DMS79 treated with DMSO at 0.1 percent for 48 hours (cell line): Measurements from ENCODE around the gene RMRP.

Experiments used
- DNase-seq: peaks from one replicate; lab custom pipeline; 2025; lab: John Stamatoyannopoulos, UW

The RMRP gene

DNA sequence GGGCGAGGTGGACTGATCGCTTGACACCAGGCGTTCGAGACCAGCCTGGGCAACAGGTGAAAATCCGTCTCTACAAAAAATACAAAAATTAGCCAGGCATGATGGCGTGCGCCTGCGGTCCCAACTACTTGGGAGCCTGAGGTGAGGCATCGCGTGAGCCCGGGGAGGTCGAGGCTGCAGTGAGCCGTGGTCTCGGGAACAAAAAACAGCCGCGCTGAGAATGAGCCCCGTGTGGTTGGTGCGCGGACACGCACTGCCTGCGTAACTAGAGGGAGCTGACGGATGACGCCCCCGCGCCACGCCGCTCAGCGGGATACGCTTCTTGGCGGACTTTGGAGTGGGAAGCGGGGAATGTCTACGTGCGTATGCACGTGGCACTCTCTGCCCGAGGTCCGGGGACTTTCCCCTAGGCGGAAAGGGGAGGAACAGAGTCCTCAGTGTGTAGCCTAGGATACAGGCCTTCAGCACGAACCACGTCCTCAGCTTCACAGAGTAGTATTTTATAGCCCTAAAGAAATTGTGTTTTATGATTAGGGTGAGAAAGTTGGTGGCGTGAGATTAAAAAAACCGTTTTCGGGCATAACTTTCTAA, at the start of gene RMRP:
Gene RMRP, minus strand, starts transcription at position 474 of the 591 bp plus-strand sequence.
- DNase-seq = peak; percentile 94

DNA sequence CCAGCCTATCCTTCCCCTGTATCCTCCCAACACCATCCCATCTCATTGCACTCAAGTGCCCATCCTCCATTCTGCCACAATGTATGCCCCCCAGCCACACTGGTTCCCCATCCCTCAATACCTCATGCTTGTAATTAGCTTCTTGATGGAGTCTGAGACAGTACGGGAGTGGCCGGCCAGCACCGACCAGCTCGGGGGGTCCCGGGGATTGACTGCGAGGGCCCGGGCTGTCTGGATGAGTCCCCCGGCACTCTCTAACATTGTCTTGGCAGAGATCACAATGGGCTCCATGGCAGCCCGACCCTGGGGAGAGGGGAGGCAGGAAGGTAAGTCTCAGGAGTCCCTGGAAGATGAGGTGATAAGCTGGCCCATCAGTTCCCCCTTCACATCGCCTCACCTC, 49.1 kb upstream of the RMRP start:
- no peak for DNase-seq

DNA sequence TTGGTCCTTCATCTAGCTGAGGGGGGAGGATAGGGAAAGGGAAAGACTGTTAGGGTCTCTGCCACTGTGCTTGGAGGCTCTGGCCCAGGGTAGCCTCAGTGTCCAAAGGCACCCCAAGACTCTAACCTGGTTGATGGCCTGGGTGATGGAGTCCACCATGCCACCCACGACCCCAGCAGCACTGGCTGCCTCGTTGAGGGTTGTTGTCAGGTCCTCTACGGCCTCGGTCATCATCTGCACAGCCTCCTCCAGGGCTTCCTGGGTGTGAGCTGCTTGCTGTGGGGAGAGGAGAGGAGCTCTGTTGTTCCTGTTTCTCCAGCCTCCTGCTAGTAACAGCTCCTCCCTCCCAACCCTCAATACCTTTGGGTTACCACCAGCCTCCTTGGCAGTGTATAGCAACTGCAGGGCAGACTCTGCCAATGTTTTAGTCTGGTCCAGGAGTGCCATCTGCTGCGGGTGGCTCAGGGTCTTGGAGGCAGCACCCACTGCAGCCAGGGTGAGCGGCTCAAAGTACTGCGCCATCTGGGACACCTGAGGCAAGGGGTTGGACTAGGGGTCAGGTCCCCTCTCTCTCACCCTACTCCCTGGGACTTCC, 48.1 kb upstream of the RMRP start:
- DNase-seq = no peak

DNA sequence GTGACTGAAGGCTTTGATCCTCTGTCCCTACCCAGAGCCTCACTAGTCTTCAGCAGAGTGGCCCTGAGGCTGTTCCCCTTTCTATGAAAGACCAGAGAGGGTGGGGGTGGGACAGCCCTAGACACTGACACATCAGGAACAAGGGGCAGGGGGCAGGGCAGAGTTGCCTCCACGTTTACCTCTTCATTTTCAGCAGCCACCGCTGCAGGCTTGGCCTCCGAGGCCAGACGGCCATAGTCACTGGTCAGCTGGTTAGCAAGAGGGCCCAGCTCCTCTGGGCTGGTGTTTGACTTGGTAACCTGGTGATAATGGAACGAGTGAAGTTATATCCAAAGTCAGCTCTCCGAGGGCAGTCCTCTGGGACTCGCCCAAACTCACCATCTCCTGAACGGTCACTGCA, 47.6 kb upstream of the RMRP start:
- DNase-seq = no peak

DNA sequence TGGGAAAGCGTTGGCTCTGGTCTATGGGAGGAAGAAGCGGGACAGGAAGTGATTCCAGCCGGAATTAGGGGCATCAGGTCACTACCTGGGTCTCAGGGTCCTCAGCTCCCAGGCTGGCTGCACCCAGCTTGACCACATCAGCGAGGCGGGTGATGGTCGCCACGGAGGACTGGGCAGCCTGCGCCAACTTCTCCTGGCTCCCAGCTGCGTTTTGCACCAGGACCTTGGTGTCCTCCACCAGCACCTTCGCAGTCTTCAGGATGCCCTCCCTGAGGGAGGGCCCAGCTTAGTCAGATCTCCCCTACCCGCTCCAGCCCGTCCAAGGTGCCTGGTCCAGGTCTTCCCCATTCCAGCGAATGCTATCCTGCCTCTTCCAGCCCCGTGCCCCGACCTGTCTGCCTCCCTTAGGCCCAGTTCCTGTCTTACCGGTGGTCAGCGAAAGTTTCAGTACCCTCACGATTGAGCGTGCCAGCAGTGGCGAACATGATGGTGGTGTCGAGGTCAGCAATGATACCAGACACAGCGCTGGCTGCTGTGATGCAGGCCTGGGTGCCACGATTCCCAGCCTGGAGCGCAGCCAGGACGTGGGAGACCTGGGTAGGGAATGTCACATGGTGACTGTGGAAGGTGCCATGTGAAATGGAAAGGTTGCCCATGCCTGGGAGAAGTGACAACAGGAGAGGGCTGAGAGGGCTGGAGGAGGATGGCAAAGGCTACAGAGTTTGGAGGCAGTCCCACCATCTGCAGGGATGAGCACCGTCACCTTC, 46.3 kb upstream of the RMRP start:
- no peak for DNase-seq

DNA sequence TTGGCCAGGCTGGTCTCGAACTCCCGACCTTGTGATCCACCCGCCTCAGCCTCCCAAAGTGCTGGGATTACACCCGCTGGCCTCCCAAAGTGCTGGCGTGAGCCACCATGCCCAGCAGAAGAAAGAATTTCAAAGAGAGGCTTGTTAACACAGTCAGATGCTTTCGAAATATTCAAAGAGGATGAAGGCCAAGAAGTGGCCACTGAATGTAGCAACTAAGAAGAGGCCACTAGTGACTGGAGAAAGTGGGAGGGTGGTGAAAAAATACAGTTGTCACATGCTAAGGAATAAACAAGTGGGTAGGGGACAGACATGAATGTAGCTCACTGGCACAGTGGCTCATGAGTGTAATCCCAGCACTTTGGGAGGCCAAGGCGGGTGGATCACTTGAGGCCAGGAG, 44.9 kb upstream of the RMRP start:
- no peak for DNase-seq

DNA sequence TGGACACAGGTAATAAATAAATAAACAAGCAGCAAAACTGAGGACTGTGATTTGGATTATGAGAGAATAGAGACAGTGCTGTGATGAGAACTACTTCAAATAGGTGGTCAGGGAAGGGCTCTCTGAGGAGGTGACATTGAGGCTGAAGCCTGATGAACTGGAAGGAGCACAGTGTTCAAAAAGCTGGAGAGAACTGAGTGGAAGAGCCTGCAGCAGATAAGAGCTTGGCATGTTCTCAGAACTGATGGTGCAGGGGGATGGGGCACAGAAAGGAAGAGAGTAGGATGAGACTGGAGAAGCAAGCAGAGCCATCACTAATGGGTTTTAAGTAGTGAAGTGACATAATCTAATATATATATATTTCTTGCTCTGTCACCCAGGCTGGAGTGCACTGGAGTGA, 43.1 kb upstream of the RMRP start:
- DNase-seq = no peak

DNA sequence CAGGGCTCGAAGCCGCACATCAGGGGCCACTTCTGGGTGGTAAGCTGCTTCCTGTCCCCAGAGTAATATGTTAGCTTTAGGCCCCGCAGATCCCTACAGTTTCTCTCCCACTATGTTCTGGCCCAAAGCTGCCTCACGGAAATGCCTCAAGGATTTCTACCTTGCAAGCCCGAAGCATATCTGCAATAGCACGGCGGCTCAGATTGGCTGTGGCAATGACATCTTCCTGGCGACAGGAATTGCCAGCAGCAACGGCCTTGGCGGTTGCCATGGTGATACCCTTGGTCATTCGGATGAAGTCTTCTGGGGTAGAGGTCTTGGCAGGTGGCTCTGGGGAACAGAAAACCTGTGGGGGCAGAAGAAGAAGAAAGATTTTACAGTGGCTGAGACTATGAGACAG, 42.2 kb upstream of the RMRP start:
- DNase-seq = no peak

DNA sequence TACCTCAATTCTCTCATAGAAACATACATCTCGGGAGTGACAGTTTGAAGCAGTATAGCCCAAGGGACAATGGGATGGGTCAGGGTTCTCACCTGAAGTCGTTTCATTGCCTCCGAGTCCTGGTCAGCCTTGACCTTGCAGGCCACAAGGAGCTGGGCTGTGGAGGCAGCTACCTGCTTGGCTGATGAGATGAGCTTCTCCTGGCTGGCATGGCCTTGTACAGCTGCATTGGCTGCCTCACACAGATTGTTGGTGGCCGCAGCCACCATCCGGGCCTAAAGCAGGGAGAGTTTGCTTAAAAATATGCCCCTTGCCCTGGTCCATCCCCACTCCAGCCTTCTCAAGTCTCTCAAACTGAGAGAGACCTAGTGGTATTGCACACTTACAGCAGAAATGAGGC, 40.4 kb upstream of the RMRP start:
- no peak for DNase-seq

DNA sequence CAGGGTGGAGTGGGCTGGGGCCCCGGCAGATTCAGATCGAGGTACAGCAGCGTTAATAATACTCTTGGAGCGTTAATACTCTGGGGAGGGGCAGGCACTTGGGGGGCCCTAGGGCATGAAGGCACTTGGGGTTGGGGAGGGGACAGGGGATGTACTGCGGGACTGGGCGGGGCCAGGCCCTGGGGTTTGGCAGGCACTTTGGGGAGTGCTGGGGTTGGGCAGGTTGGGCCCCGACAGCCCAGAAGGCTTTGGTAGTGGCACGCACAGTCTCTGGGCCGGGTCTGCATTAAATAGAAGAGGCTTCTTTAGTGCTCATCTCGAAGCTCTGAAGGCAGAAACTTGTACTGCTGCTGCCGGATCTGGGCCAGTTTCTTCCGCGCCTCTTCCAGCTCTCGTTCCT, 39.7 kb upstream of the RMRP start:
- DNase-seq = no peak

DNA sequence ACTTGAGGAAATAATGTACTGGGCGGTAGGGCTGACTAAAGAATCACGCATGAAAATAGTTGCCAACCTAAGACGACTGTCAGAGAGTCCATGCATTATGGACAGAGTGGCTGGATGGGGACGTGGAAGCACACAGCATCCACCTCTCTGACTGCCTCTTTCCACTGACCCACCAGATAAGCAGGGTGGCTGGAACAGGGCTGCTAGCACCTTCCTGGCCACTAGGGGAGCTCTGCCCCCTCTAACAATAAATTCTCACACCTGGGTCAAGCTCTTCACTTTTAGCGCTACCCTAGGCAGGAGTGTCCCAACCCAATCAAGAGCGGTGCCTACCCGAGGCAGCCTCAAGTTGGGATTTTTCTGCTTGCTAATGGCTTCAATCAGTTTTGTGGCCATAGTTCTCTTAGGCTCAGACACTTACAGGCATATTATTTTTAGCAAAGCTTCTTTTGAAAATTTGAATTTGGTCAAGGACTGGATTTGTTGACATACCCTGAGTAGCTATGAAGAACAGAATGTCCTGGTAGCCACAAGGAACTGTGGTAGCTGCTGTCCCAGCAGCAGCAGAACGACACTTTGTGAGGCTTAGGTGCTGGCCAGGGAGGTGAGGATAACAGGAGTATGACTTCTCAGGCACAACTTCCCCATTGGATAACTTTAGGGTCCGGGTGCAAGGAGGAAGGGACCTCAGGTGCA, 38.8 kb upstream of the RMRP start:
- DNase-seq = peak; percentile 11

DNA sequence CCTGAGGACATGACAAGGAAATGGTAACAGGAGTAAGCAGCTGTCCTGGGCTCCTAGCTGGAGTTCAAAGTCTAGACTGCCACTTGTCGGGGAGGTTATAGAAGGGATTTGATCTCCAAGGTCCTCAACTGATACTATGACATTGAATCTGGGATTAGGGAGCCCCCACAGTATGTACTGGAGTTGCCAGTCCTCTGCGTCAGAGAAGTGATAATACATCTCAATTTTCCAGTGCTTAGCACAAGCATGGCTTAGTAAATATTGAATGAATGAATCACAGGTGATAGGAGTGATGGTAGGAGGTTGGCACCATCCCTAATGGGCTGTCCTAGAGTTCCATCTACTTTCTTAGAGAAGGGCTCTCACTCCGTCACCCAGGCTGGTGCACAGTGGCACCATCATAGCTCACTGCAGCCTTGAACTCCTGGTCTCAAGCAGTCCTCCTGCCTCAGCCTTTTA, 38.2 kb upstream of the RMRP start:
- DNase-seq = no peak

DNA sequence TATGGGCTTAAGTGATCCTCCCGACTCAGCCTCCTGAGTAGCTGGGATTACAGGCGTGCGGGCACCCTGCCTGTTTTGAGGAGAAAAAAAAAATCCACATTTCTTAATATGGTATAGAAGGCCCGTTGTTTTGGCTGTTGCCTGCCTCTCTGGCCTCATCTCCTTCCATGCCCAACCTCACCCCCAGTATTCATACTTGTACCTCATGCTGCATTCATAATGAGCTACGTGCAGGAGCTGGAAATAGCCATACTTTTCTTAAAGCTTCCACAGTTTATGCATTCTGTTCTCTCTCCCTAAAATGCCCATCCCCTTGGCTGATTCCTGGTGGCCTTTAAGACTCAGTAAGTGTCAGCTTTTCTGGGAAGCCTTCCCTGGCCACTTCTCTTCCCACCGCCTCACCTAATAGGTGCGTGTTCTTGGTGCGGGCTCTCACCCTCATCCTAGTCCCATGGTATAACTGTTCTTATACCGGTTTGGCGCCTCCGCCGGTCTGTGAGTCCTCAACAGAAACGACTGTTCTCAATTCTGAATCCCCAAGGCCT, 34.0 kb upstream of the RMRP start:
- DNase-seq = no peak

DNA sequence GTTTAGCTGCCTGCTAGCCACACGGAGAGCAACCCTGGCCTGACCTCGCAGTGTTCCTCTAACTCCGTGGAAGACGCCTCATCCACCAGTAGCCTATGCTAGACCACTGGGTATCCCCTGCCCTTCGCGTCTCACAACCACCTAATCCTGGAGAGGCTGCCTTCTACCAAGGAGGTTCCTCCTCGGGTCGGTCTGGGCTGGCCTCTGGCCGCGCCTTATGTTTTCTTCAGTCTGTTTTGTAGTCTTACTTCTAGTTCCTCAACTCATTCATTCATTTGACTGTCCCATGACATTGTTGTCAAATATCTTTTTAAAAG, 33.5 kb upstream of the RMRP start:
- no peak for DNase-seq

DNA sequence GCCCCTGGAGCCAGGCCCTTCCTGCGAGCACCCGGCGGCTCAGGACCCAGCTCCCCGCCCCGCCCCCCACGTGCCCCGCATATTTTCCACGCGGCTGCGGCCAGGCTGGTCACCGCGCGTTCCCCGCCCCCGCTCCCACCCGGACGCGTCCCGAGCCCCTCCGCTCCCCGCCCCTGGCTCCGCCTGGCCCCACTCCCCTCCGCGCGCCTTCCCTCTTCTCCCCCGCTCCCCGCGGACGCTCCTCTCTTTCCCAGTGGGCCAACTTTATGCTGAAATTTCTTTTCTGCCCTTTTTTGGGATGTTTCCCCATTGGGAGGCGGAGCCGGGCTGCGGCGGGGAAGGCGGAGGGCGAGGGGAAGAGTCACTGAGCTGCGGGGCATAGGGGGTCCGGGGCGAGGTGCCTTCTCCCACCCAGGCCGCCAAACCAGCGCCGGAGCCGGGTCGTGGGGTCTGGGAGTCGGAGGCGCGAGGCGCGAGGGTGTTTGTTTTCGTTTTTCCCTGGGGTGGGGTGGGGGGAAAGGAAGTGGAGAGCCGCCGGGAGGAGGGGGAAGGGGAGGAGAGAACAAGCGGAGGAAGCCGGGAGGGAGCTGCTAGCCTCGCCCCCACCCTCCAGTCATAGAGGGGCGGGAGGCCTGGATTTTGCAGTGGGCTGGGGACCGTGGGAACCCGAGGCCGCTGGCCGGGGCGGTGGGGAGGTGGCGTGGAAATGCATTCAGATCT, 33.0 kb upstream of the RMRP start:
- DNase-seq = peak; percentile 36

DNA sequence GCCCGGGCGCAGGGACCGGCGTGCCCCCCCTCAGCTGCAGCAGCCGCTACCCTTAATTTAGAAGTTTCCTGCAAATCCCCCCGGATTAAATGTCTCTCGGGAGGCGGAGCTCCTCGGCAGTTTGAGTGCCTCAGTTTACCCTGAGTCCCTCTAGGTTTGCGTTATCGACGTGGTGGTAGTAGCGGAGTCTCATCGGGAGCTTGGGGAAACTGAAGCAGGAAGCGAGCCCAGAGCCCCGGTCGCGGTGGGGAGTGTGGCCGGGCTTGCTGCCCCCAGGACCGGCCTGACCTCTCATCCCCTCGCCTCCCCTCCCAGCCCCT, 32.4 kb upstream of the RMRP start:
- no peak for DNase-seq

DNA sequence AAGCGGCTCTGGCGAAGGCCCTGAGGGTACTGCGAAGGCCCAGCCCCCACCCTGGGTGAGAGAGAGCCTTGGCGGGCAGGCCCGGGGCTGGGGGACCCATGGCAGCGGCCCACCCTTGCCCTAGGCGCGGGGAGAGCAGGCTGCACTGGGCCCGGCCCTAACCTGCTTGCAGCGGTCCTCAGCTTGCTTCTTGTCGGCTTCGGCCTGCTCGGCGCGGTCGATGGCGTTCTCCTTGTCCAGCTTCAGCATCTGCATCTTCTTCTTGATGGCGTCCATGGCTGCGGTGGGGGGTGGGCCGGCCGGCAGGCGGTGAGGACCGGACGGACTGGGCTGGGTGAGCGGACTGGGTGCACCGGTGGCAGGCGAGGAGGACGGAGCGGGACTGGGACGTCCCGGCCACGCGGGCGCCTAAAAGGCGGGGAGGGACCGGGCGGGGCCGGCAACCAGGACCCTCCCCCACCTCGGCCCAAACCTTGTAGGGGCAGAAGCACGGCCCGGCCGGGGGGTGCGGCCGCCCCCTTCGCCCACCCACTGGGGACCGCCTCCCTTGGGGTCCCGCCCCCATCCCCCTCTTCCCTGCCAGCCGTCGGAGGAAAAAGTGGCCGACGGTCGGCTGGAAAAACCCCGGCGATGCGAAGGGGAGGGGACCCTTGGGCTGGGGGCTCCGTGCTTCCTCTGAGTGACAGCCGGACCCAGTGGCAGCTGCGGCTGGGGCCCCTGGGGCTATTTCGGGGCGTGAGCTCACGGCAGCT, 31.9 kb upstream of the RMRP start, which contains the start of gene TPM2:
Gene TPM2, minus strand, starts transcription at position 384 of the 752 bp plus-strand sequence. Its CDS starts 108 bp downstream, at position 276.
- DNase-seq = no peak

DNA sequence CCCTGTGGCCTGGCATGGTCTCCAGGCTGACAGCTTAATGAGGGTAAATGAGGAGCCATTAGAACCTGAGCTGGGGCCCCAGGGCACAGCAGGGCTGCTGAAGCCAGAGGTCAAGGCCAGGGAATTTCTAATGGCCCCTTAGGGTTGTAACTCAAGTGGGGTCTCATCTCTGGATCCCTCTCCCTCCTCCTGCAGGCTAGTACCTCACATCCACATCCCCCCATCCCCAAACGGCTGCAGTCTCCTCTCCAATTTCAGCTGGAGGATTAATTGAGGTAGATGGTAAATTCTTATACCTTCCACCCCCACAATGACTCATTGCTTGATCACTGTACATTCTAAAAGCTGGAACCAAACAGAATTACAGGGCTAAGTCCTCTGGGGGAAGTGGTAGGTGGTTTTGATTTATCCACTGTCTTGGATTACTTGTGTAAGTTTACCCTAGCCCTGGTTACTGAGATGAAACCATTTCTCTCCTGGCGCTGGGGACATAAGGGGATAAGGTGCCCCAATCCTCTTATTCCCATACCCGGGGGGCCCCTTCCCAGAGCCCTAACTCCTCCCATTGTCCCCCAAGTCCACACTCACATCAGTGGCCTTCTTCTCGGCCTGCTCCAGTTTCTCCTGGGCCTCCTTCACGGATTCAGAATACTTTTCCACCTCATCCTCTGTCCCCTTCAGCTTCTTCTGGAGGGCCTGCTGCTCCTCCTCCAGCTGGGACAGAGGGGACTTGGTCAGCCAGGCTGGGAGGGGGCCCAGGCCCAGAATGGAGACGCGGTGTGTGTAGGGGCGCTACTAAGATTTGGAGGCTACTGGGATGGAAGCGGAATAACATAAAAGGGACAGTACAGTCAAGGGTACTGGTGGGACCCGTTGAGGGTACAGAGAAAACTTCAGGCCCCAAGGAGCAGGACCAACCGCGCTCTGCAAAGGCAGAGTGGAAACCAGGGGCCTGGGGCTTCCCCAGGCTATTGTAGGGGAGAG, 31.0 kb upstream of the RMRP start:
- DNase-seq = no peak

DNA sequence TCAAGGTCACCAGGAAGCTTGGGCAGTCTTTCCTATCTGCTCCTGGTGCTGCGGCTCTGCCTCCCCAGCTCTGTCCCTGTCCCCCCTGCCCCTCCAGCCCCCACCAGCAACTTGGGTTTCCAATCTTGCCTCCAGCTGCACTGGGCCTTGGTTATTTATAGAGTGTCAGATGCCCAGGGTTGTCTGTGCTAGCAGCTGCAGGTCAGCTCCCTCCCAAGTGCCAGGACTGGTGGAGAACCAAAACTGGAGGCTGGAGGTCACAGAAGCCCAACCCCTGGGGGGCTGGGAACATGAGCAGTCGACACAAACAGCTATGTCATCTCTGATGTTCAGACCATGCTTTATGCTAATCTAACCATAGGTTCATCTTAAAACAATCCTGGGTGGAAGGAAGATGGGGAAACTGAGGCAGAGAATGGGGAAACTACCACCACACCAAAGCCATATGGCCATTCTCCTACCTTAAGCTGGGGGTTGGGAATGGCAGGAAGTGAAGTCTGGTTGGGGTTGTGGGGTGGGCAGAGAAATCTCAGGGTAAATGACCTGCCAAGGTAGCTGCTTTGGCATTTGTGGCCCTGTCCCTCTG, 30.2 kb upstream of the RMRP start:
- DNase-seq = no peak

DNA sequence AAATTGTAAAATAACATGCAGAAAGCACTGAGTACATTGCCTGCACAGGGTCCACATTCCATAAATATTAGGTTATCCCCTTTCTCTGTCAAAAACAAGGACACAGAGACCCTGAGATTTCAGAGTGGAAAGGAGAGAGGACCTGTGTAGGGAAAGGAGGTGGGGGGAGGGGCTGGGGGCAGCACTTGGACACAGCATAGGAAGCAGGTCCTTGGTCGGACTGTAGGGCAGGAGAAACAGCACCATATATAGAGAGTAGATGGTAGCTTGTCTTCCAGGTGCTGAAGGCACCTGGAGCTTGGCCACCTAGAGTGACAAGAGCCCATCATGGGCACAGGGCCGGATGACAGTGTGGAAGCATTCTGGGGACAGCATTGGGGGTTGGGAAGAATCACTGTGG, 29.5 kb upstream of the RMRP start:
- no peak for DNase-seq
